SK-N-SH treated with all-trans-retinoic acid at 6 μM for 48 hours (cell line): ENCODE results near the gene KDM2B.

ENCODE experiments used
- ATAC-seq: fragments of 200-7000 bp; cut with Tn5 transposase; 3 replicates; pipeline ENCODE4 v1.9.1; 2020; ENCODE audit warnings: mild to moderate bottlenecking, moderate library complexity
- ARNTL ChIP-seq: fragments of 450-650 bp; formaldehyde crosslinking; IDR thresholded peaks from 2 replicates; pipeline ENCODE4 v1.5.0; 2020; ENCODE audit warnings: low read depth, mild to moderate bottlenecking, moderate library complexity, borderline replicate concordance
- BACH2 ChIP-seq: fragments of 250-450 bp; sonication (Bioruptor Pico); IDR thresholded peaks from 2 replicates; pipeline ENCODE4 v1.9.0; 2021; ENCODE audit warnings: mild to moderate bottlenecking, borderline replicate concordance
- CSDC2 ChIP-seq: fragments of 250-450 bp; sonication (Bioruptor Pico); IDR thresholded peaks from 2 replicates; pipeline ENCODE4 v1.5.0; 2020; ENCODE audit warnings: mild to moderate bottlenecking, moderate library complexity
- GLIS3 ChIP-seq: fragments of 250-450 bp; sonication (Bioruptor Pico); IDR thresholded peaks from 2 replicates; pipeline ENCODE4 v1.5.0; 2020; ENCODE audit warnings: mild to moderate bottlenecking, moderate library complexity
- ISL1 ChIP-seq: fragments of 250-450 bp; sonication (Bioruptor Pico); IDR thresholded peaks from 2 replicates; pipeline ENCODE4 v2.1.2; 2022; ENCODE audit warnings: mild to moderate bottlenecking, moderate library complexity
- OSR1 ChIP-seq: fragments of 250-450 bp; sonication (Bioruptor Pico); IDR thresholded peaks from 2 replicates; pipeline ENCODE4 v1.8.0; 2022; ENCODE audit warnings: moderate library complexity, mild to moderate bottlenecking, inconsistent platforms
- PPARA ChIP-seq: fragments of 250-450 bp; sonication (Bioruptor Pico); IDR thresholded peaks from 2 replicates; pipeline ENCODE4 v1.5.0; 2020; ENCODE audit warnings: mild to moderate bottlenecking, borderline replicate concordance
- RARB ChIP-seq: fragments of 250-450 bp; sonication (Bioruptor Pico); IDR thresholded peaks from 2 replicates; pipeline ENCODE4 v1.8.0; 2021; ENCODE audit warnings: mild to moderate bottlenecking, moderate library complexity
- SNAI2 ChIP-seq: fragments of 250-450 bp; sonication (Bioruptor Pico); IDR thresholded peaks from 2 replicates; pipeline ENCODE4 v1.5.0; 2020; ENCODE audit warnings: mild to moderate bottlenecking, moderate library complexity
- TCF4 ChIP-seq: fragments of 250-450 bp; sonication (Bioruptor Pico); IDR thresholded peaks from 2 replicates; pipeline ENCODE4 v1.8.0; 2021; ENCODE audit warnings: mild to moderate bottlenecking, moderate library complexity, borderline replicate concordance
- TOX ChIP-seq: fragments of 250-450 bp; sonication (Bioruptor Pico); IDR thresholded peaks from 2 replicates; pipeline ENCODE4 v1.8.0; 2021; ENCODE audit warnings: mild to moderate bottlenecking, moderate library complexity, borderline replicate concordance
- ZC3H10 ChIP-seq: fragments of 250-450 bp; sonication (Bioruptor Pico); IDR thresholded peaks from 2 replicates; pipeline ENCODE4 v1.5.1; 2021; ENCODE audit warnings: mild to moderate bottlenecking, moderate library complexity
- ZFP3 ChIP-seq: fragments of 250-450 bp; sonication (Bioruptor Pico); IDR thresholded peaks from 2 replicates; pipeline ENCODE4 v1.5.0; 2020; ENCODE audit warnings: mild to moderate bottlenecking, moderate library complexity
- ZFP30 ChIP-seq: fragments of 450-650 bp; formaldehyde crosslinking; IDR thresholded peaks from 2 replicates; pipeline ENCODE4 v1.5.0; 2022; ENCODE audit warnings: mild to moderate bottlenecking, moderate library complexity
- ZNF8 ChIP-seq: fragments of 450-650 bp; formaldehyde crosslinking; IDR thresholded peaks from 2 replicates; pipeline ENCODE4 v1.5.0; 2020; ENCODE audit warnings: mild to moderate bottlenecking, moderate library complexity
- TF ChIP-seq, protein P1 (sequence below): fragments of 250-450 bp; sonication (Bioruptor Pico); IDR thresholded peaks from 2 replicates; pipeline ENCODE4 v1.5.1; 2020; ENCODE audit warnings: low read depth, mild to moderate bottlenecking, moderate library complexity
- TF ChIP-seq, protein P2 (sequence below): fragments of 250-450 bp; sonication (Bioruptor Pico); IDR thresholded peaks from 2 replicates; pipeline ENCODE4 v1.5.0; 2020; ENCODE audit warnings: mild to moderate bottlenecking, moderate library complexity
- TF ChIP-seq, protein P3 (sequence below): fragments of 250-450 bp; sonication (Bioruptor Pico); IDR thresholded peaks from 2 replicates; pipeline ENCODE4 v1.8.0; 2021; ENCODE audit warnings: low read depth, mild to moderate bottlenecking, moderate library complexity, borderline replicate concordance
- TF ChIP-seq, protein P4 (sequence below): fragments of 250-450 bp; sonication (Bioruptor Pico); IDR thresholded peaks from 2 replicates; pipeline ENCODE4 v1.8.0; 2020; ENCODE audit warnings: mild to moderate bottlenecking, moderate library complexity, borderline replicate concordance

The KDM2B gene

DNA sequence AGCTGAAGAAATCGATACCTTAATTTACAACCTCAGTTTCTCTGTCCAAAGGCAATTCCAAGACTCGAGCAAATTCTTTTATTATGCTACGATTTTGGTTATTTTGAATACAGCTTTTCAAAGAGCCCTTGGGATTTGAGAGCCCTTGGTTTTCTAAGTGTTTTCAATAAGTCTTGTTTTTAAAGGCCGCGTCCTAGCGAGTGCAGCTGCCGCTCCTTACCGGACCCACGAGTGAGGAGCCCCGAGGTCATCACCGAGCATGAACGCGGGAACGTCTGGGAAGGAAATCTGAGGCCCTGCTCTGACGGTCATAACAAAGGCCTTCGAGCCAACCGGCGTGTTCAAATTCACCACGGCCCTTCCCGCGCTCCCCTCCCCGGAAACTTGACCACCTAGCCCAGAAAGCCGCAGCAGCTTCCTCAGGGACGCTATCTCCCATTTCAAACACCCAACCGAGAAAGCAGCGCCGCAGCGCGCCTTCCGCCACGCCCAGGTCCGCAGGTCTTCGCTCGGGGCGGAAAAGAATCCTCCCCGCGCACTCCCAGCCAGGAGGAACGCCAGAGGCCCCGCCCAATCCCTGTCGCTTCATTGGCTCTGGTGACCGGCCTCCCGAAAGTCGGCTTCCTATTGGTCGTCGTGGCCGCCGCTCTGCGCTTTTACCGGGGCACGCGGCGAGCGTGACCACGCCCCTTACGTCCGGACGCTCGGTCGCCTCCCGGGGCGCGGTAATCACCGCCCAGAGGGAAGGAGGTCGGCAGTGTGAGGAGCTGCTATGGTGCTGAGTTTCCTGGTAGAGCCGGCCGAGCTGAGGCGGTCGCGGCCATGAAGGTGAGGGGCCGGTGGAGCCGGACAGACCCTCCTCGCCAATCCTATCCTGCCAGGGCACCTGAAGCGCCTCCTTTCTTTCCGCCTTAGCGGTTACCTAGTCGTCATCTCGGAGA is 181.2 kb downstream of the KDM2B start, which contains the start of gene RNF34:
Gene RNF34, plus strand, starts transcription at position 728 of the 941 bp plus-strand sequence. Its CDS starts 95 bp downstream, at position 823.
- ATAC-seq: peak; percentile 96

DNA sequence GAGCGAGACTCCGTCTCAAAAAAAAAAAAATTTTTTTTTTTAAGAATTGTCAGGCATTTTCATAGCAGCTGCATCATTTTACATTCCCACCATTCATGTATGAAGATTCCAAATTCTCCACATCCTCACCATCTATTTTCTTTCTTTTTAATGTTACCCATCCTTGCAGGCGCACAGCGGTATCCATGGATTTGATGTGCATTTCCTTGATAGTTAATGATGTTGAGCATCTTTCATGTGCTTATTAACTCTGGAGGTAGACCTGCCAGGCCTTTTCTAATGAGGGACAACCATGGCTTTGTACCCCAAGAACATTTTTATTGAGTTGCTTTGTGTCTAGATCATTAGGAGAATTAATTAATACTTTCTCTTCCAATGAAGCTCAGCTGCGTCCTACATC is 182.5 kb downstream of the KDM2B start:
- no peak for ATAC-seq

More for the DNA sequence above, 181.2 kb downstream of the KDM2B start, which contains the start of gene RNF34:
- TF ChIP-seq TOX (CRISPR knock-in tag) (no peak), GLIS3 (CRISPR knock-in tag) (no peak), BACH2 (CRISPR knock-in tag) (no peak)

DNA sequence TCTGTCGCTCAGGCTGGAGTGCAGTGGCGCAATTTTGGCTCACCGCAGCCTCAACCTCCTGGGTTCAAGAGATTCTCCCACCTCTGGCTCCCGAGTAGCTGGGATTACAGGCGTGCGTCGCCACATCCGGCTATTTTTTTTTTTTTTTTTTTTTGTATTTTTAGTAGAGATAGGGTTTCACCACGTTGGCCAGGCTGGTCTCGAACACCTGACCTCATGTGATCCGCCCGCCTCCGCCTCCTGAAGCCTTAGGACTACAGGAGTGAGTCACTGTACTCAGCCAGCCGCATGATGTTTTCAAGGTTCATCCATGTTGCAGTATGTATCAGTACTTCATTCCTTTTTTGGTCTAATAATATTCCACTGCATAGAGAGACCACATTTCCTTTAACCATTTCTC is 183.3 kb downstream of the KDM2B start:
- ATAC-seq: no peak

More for the DNA sequence above, 182.5 kb downstream of the KDM2B start:
- TF ChIP-seq ZFP3: no peak
- TF ChIP-seq ZC3H10 (CRISPR knock-in tag): no peak

DNA sequence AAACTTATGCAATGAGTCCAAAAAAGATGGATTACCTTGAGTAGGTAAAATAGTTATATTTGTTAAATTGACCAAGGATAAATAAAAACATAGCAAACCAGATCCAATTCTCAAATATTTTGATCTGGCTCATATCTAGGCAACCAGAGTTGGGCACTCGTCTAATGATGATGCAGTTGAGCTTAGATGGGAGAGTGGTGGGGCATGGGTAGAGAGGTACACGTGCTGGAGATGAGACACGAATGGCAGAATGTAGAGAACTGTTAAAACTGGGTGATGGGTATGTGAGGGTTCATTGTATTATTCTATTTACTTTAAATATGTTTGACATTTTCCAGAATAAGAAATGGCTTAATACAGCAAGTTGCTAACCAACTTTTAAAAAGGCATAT is 188.5 kb downstream of the KDM2B start:
- TF ChIP-seq, protein P1, sequence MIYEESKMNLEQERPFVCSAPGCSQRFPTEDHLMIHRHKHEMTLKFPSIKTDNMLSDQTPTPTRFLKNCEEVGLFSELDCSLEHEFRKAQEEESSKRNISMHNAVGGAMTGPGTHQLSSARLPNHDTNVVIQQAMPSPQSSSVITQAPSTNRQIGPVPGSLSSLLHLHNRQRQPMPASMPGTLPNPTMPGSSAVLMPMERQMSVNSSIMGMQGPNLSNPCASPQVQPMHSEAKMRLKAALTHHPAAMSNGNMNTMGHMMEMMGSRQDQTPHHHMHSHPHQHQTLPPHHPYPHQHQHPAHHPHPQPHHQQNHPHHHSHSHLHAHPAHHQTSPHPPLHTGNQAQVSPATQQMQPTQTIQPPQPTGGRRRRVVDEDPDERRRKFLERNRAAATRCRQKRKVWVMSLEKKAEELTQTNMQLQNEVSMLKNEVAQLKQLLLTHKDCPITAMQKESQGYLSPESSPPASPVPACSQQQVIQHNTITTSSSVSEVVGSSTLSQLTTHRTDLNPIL (CRISPR knock-in tag): 0 out of 2 replicates have a peak, but pooled peaks have one; percentile 0
- no peak for TF ChIP-seq ARNTL
- peak; percentile 57 for ATAC-seq

More for the DNA sequence above, 183.3 kb downstream of the KDM2B start:
- TF ChIP-seq ARNTL: no peak
- no peak for TF ChIP-seq ZFP30
- TF ChIP-seq ZNF8 (CRISPR knock-in tag): no peak
- no peak for TF ChIP-seq GLIS3 (CRISPR knock-in tag)
- TF ChIP-seq BACH2 (CRISPR knock-in tag): no peak
- no peak for TF ChIP-seq TCF4
- no peak for TF ChIP-seq RARB
- TF ChIP-seq, protein P2, sequence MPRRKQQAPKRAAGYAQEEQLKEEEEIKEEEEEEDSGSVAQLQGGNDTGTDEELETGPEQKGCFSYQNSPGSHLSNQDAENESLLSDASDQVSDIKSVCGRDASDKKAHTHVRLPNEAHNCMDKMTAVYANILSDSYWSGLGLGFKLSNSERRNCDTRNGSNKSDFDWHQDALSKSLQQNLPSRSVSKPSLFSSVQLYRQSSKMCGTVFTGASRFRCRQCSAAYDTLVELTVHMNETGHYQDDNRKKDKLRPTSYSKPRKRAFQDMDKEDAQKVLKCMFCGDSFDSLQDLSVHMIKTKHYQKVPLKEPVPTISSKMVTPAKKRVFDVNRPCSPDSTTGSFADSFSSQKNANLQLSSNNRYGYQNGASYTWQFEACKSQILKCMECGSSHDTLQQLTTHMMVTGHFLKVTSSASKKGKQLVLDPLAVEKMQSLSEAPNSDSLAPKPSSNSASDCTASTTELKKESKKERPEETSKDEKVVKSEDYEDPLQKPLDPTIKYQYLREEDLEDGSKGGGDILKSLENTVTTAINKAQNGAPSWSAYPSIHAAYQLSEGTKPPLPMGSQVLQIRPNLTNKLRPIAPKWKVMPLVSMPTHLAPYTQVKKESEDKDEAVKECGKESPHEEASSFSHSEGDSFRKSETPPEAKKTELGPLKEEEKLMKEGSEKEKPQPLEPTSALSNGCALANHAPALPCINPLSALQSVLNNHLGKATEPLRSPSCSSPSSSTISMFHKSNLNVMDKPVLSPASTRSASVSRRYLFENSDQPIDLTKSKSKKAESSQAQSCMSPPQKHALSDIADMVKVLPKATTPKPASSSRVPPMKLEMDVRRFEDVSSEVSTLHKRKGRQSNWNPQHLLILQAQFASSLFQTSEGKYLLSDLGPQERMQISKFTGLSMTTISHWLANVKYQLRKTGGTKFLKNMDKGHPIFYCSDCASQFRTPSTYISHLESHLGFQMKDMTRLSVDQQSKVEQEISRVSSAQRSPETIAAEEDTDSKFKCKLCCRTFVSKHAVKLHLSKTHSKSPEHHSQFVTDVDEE (CRISPR knock-in tag): no peak
- TF ChIP-seq TOX (CRISPR knock-in tag): no peak
- TF ChIP-seq ZC3H10 (CRISPR knock-in tag): no peak
- TF ChIP-seq SNAI2 (CRISPR knock-in tag): no peak
- TF ChIP-seq ISL1 (CRISPR knock-in tag): no peak
- no peak for TF ChIP-seq CSDC2 (CRISPR knock-in tag)
- TF ChIP-seq, protein P3, sequence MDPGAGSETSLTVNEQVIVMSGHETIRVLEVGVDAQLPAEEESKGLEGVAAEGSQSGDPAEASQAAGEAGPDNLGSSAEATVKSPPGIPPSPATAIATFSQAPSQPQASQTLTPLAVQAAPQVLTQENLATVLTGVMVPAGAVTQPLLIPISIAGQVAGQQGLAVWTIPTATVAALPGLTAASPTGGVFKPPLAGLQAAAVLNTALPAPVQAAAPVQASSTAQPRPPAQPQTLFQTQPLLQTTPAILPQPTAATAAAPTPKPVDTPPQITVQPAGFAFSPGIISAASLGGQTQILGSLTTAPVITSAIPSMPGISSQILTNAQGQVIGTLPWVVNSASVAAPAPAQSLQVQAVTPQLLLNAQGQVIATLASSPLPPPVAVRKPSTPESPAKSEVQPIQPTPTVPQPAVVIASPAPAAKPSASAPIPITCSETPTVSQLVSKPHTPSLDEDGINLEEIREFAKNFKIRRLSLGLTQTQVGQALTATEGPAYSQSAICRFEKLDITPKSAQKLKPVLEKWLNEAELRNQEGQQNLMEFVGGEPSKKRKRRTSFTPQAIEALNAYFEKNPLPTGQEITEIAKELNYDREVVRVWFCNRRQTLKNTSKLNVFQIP (CRISPR knock-in tag): no peak
- no peak for TF ChIP-seq PPARA
- TF ChIP-seq, protein P4, sequence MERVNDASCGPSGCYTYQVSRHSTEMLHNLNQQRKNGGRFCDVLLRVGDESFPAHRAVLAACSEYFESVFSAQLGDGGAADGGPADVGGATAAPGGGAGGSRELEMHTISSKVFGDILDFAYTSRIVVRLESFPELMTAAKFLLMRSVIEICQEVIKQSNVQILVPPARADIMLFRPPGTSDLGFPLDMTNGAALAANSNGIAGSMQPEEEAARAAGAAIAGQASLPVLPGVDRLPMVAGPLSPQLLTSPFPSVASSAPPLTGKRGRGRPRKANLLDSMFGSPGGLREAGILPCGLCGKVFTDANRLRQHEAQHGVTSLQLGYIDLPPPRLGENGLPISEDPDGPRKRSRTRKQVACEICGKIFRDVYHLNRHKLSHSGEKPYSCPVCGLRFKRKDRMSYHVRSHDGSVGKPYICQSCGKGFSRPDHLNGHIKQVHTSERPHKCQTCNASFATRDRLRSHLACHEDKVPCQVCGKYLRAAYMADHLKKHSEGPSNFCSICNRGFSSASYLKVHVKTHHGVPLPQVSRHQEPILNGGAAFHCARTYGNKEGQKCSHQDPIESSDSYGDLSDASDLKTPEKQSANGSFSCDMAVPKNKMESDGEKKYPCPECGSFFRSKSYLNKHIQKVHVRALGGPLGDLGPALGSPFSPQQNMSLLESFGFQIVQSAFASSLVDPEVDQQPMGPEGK: no peak
- no peak for TF ChIP-seq ZFP3
- no peak for TF ChIP-seq OSR1 (CRISPR knock-in tag)
